Kidney tubule cell (primary cell): ENCODE data around the gene BRPF3.
"Not testable (repeated sequence)": the region's sequence is repeated elsewhere in the genome, so short reads cannot be mapped to it uniquely, and the experiment has no call there.

Experiments used
- DNase-seq: peaks from one replicate; pipeline ENCODE4 v3.0.0-alpha.2; 2018; ENCODE audit warnings: low spot score

BRPF3 gene

DNA sequence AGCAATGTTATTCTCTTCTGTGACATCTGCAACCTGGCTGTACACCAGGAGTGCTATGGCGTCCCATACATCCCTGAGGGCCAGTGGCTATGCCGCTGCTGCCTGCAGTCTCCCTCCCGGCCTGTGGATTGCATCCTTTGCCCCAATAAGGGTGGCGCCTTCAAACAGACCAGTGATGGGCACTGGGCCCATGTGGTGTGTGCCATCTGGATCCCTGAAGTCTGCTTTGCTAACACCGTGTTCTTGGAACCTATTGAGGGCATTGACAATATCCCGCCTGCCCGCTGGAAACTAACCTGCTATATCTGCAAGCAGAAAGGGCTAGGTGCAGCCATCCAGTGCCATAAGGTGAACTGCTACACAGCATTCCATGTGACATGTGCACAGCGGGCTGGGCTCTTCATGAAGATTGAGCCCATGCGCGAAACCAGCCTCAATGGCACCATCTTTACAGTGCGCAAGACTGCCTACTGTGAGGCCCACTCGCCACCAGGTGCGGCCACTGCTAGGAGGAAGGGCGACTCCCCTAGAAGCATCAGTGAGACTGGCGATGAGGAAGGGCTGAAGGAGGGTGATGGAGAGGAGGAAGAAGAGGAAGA is 4.6 kb downstream of the BRPF3 start:
- no peak for DNase-seq

DNA sequence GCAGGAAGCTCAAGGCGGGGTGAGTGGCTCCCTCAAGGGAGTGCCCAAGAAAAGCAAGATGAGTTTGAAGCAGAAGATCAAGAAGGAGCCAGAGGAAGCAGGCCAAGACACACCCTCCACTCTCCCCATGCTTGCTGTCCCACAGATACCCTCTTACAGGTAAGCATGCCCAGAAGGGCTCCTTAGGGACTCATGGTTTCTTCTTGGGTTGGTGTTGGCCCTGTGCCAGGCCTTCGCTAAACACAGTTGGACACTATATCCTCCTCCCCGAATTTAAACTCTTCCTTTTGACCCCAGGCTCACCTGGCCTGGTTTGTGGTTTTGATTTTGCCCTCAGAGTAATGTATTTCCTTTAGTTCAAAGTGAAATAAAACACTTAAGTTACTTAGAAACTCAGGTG is 5.1 kb downstream of the BRPF3 start:
- DNase-seq, result no peak

DNA sequence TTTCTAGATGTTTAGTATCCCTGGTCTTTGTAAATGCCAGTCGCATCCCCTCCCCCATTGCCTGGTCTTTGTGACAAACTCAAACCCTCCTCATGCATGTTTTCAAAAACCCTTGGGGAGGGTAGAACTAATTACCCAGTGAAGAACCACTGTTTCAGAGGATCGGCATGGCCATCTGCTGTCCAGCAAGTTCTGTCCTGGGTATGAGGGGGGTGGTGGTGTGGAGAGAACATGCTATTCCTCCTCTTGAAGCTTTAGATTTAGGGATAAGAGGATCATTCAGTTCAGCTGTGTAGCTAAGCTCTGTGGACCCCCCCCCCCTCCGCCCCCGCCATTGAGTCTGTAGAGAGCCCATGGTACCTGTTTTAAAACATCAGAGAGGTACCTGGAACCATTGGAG is 5.6 kb downstream of the BRPF3 start:
- no peak for DNase-seq

DNA sequence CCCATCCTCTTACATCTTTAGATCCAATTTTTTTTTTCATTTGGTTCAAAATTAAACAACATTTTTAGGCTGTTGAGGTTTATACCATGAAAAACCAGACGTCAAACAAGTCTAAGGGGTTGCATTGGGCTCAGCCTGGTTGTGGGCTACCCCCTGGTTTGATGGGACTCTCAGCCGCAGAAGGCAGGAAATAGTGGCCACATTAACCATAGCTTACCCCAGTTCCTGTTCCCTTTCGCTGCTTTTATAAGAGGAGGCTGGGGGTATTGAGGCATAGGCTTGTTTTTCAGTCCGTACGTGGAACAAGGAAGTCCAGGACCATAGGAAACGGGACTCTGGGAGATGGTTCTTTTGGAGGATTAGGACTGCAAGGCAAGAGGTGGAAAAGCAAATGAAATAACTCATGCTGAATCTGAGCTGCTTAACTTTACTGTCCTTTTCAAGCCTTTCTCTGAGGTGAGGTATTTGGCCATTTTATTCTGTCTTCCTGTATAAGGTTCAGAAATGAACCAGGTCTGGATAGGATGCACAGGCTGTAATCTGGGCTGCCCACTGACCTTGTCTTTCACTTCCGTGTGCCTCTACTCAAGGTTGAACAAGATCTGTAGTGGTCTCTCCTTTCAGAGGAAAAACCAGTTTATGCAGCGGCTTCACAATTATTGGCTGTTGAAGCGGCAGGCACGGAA is 7.7 kb downstream of the BRPF3 start:
- DNase-seq, result no peak

DNA sequence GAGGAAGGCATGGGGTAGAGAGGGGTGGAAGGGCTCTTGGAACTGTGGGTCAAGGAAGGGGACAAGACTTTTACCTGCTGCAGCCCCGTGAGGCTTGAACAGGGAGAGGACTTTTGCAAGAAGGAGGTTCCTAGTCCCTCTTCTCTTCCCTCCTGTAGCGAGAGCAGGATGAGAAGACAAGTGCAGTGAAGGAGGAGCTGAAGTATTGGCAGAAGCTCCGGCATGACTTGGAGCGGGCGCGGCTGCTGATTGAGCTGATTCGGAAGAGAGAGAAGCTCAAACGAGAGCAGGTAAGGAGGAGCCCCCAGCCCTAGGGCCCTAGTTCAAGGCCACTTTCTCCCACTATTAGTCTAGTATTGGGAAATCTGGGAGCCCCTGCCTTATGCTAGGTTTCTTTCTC is 10.6 kb downstream of the BRPF3 start:
- DNase-seq, result no peak

DNA sequence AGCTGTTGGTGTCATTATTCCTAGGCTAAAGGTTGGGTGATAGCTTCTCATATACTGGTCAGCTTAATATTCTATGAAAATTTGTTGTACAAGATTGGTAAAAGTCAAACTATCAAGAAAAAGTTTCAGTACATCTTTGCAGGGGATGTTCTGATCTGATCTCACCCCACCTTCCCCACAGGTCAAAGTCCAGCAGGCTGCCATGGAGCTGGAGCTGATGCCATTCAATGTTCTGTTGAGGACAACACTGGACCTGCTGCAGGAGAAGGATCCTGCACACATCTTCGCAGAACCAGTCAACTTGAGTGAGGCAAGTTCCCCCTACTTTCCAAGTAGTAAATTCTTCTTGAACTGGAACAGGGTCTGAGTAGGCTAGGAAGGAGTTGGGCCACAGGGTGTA is 13.1 kb downstream of the BRPF3 start:
- no peak for DNase-seq

DNA sequence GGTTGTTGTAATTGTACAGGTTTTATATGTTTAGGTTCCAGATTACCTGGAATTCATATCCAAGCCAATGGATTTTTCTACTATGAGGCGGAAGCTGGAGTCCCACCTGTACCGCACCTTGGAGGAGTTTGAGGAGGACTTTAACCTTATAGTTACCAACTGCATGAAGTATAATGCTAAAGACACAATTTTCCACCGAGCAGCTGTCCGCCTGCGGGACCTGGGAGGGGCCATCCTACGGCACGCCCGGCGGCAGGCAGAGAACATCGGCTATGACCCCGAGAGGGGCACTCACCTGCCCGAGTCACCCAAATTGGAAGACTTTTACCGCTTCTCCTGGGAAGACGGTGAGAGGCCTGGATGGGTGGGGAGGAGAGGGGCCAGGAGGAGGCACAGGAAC is 13.6 kb downstream of the BRPF3 start:
- no peak for DNase-seq

DNA sequence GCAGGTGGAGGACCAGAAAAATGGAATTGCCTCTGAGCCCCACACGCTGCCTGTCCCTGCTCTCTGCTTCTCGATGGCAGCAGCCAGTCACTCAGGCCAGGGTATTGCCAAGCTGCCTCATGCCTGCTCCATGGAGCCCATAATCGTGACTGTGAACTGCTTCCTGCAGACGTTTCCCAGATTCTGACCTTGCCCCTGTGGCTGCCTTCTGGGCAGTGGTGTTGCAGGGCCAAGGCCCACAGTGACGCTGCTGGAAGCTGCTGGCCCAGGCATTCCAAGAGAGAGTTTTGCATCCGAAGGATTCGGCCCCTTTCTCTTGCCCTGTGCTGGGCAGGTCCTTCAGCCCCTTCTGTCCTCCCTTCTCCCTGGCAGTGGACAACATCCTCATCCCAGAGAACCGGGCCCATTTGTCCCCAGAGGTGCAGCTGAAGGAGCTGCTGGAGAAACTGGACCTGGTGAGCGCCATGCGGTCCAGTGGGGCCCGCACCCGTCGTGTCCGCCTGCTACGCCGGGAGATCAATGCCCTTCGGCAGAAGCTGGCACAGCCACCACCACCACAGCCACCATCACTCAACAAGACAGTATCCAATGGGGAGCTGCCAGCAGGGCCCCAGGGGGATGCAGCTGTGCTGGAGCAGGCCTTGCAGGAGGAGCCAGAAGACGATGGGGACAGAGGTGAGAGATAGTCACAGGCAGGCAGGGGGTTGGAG is 14.5 kb downstream of the BRPF3 start:
- DNase-seq, result no peak

DNA sequence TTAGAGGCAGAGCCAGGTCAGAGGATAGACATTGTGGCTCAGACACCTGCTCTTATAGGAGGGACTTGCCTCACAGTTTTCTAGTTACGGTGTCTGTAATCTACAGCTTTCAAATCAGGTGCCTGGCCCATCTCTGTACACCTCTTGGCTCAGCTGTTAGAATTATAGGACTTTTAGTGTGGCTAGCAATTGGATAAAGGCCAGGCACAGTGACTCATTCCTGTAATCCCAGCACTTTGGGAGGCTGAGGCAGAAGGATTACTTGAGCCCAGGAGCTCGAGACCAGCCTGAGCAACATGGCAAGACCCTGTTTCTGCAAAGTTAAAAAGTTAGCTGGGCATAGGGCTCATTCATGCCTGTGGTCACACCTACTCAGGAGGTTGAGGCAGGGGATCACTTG is 20.0 kb downstream of the BRPF3 start:
- DNase-seq, result peak; percentile 14

DNA sequence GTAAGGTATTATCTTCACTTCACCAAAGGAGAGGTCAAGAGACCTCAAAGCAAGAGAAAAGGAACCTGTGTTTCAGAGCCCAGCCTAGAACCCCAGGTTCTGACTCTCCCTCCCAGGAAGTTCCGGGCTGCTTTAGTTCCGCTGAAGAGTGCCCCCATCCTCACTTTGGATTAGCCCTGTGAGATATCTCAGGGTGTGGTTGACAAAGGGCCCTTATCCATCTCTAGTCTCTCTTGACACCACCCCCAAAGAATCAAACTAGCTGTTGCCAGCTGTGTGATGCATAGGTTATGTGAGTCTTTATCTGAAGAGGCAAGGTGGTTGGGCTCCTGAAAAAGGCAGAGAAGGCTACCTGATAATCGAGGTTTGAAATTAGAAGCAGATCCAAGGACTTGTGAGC is 20.6 kb downstream of the BRPF3 start:
- no peak for DNase-seq

DNA sequence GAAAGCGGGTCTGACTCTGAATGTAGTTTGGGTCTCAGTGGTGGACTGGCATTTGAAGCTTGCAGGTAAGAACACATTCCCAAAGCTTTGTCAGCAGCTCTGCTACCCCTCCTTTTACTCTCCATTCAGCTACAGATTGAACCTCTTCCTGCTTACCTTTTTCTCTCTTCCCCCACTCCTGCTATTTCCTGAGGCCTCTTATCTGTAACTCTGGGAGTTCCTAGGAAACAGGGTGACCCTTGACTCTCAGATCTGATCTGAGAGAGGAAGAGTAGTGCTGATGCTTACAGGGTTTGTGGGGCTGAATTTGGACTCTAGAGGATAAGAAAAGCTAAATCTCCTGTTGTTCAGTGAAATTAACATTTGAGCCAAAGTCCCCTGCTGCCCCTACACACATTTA is 21.4 kb downstream of the BRPF3 start:
- DNase-seq, result no peak

DNA sequence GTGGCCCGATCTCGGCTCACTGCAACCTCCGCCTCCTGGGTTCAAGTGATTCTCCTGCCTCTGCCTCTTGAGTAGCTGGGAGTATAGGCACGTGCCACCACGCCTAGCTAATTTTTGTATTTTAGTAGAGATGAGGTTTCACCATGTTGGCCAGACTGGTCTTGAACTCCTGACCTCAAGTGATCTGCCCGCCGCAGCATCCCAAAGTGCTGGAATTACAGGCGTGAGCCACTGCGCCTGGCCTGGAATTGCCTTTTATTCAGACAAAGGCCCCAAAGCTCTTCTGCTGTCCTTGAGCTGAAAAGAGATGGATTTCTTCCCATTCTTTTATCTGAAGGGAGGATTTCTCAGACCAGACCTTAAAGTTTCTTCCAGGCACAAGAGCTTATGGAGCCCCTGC is 22.0 kb downstream of the BRPF3 start:
- not testable (repeated sequence) for DNase-seq

DNA sequence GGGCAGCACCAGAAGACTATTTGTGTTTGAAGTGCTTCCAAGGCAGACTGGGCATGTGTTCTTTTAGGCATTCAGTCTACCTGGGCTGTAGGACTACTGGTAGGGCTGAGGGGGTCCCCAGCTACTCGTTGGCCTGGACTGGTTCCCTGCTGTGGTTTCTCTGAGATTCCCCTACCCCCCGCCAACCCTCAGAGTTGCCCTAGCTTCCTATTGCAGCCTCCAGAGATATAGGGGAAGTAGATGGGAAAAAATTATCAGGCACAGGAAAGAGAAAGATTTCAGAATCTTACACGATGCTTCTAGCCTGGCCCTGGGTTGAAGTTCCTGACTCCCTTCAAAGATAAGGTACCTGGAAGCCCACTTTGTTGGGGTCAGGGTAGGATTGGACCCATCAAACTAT is 22.5 kb downstream of the BRPF3 start:
- DNase-seq, result no peak

DNA sequence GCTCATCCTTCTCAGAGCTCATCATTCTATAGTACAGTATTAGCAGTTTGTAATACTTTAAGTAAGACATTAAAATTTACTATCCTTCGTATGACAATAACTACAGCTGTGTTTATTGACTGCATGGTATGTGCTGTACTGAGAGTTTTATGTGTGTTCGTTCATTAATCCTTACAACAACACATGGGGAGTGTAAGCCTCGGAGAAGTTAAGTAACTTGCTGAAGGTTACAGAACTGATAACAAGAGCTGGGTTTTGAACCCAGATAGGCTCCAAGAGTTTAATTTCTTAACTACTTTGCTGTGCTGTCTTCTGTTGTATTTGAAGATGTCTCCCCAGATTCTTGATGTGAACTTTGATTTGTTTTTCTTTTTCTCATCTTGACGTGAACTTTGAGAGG is 23.7 kb downstream of the BRPF3 start:
- no peak for DNase-seq

DNA sequence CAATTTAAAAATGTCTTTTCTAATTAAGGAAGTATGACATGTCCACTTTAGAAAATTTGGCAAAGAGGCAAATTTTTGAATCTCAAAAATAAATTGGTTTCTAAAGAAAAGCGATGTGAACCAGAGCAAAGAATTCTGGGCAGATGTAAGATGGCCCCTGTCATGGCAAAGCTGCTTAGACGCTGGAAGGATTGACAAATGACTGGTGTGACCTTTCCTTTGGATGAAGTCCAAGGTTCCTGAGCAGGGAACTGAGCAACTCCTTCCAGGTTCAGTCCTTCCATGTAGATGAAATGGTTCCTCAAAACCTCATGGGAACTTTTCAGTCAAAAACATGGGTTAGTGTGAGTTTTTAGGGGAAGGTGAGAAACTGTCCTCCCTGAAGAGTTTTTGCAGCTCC is 25.1 kb downstream of the BRPF3 start:
- DNase-seq, result no peak

DNA sequence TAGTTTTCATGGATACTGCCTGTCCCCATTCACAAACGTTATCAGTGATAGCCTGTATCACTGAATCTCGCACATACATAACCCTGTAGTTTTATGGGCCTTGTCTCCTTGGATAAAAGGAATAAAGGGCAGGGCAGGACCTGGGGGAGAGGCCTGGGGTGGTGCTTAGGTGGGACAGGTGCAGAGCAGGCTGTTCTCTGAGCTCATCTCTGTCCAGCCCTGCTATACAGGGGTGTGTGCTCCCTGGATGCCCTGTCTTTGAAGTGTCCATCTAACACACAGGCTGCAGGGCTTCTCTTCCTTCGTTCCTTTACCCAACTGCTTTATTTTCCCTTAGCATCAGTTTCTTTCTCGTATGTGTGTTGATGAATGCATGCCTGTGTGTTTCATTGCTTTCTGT is 26.4 kb downstream of the BRPF3 start:
- DNase-seq, result no peak

DNA sequence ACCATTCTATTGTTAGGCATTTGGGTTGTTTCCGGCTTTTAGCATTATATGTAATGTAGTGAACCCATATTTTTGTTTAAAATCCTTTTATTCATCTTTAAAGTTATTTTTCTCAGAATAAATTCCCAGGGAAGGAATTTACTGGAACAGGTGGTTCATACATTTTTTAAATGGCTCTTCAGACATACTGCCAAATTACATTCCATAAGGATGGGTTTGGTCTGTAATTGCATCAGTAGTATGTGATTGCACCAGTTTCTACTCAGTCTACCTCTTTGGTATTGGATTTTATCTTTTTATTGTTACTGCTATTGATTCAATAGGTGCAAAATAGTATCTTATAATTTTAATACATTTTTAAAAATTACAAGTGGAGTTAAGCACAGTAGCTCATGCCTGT is 27.2 kb downstream of the BRPF3 start:
- DNase-seq, result no peak

DNA sequence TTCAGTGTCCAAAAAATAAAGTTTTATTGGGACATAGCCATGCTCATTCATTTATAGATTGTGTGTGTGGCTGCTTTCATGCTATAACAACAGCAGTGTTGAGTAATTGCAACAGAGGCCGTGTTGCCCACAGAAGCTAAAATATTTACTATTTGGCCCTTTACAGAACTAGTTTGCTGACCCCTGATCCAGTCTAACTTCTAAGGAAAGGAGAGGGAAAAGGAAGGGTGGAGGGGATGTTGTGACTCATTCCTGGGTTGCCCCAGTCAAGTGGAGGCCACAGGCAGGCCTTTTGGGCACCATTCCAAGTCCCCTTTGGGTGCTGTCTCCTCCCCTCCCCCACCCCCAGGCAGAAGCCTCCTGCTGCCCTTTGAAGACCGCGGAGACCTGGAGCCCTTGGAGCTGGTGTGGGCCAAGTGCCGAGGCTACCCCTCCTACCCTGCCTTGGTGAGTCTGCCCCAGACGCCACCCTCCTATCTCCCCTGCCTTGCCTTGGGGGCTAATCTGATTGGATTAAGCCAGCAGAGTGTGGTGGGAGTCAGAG is 28.4 kb downstream of the BRPF3 start:
- DNase-seq, result peak; percentile 47

DNA sequence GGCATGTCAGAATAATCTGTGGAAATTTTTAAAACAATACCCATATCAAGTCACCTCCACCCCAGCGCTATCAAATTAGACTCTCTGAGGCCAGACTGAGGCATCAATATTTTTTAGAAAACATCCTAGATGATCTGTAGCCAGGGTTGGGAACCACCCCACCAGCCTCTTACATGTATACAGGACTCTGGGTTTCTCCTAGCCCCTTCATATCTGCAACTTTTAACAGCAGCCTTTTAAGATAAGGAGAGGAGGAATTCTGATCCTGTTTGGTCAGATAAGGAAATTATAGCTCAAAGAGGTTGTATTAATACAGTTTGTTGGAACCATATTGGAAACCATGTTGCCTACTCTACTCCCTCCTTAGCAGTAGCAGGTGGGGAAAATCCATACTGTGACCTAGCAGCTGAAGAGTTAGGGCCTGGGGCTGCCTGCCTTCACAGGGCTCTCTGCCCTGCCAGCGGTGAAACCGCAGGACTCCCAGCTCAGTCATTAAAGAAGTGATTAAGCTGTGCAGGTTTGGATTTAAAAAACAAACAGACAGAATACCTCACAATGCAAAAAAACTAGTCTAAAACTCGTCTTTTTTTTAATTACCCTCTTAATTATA is 30.0 kb downstream of the BRPF3 start:
- no peak for DNase-seq

DNA sequence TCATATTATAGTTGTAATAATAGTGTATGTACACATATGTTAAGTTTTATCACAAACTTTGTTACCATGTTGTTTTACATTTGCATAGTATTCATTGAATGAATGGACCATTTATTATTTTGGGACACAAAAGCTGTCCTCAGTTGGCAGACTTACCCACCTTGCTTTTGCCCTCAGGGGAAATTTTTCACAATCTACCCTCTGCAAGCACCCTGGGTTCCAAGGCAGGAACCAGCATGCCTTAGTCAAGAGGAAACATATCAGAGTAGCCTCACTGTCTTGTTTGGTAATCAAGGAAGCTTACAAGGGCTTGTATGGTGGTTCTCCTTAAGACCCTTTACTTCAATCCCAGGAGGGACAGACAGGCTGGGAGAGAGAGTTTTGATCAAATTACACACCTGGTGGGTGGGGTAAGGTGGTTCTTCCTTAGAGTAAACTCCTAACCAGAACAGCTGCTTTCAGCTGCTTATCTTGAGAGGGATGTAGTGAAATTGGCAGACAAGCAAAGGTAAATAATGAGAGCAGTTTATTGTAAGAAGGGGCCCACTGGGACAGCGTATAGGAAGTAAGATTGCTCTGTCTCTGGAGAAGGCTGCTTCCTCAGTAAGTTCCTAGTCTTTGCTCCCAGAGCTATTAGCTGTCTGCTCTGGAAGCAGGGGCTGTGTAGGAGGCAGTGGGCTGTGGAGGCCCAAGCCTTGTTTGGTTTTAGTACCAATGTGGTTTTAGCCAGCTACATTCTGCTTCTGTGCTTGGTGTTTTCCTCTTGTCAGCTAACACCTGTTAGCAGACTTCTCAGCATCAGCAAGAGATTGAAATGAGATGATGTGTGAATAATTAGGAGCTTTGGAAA is 31.1 kb downstream of the BRPF3 start:
- DNase-seq, result no peak

DNA sequence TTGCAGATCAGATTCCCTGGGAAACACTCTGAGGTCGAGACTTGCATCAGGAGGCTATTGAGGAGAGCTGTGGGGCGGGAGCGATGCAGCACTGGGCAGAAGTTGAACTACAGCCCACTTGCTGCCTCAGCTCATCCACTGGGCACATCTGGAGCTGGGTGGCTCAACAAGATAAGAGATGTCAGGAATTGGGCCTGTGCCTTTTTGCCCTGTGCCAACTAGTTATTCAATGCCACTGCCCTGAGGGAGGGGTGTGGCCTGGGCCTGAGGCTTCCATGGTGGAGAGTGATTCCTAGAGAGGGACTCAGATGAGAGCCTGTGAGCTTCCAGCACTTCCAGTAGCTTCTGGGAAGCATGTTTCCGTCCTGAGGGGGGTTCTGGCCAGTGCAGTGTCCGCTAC is 32.7 kb downstream of the BRPF3 start:
- no peak for DNase-seq

DNA sequence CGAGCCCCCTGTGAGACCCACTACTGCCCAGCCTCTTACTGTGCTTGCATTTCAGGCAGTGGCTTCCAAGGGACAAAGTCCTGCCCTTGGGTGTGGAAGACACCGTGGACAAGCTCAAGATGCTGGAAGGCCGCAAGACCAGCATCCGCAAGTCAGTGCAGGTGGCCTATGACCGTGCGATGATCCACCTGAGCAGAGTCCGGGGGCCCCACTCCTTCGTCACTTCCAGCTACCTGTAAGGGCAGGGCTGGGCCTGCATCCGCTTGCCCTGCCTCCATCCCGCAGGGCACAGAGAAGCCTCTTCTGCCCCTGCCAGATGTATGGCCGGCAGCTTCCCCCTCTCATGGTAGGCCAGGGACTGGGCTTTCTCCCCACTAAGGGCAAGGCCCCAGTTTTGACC is 33.8 kb downstream of the BRPF3 start:
- no peak for DNase-seq
